Uterus (tissue), 4 donors: ENCODE data around the gene PAPSS1. TPM values are rescaled to one million over a fixed set of nuclear protein-coding genes. Genes with fewer than 3 reads are reported as not detected.

Experiments
- DNase-seq, 2 donors: peaks; one replicate each; pipeline ENCODE4 v3.0.0-alpha.2; 2019 to 2020
- H3K27ac ChIP-seq, 2 donors: fragments of 200-600 bp; sonication (generic); 1 replicate in 1 of 2; 2 replicates in 1 of 2; pipeline ENCODE4 v1.5.1; 2016 to 2018
- H3K27me3 ChIP-seq, 2 donors: fragments of 200-600 bp; sonication (generic); one replicate each; pipeline ENCODE4 v1.5.1; 2018 to 2019; ENCODE audit warnings: control low read depth in 1 of 2
- H3K36me3 ChIP-seq, 2 donors: fragments of 200-600 bp; sonication (generic); one replicate each; pipeline ENCODE4 v1.5.1; 2019; ENCODE audit warnings: control low read depth in 1 of 2
- H3K4me1 ChIP-seq, 2 donors: fragments of 200-600 bp; sonication (generic); one replicate each; pipeline ENCODE4 v1.5.1; 2018 to 2019; ENCODE audit warnings: control low read depth in 1 of 2
- H3K4me3 ChIP-seq, 2 donors: fragments of 200-600 bp; sonication (generic); 1 replicate in 1 of 2; 2 replicates in 1 of 2; pipeline ENCODE4 v1.5.1; 2018 to 2019; ENCODE audit warnings: mild to moderate bottlenecking in 1 of 2
- H3K9me3 ChIP-seq, 2 donors: fragments of 200-600 bp; sonication (generic); one replicate each; pipeline ENCODE4 v1.5.1; 2019; ENCODE audit warnings: control low read depth in 1 of 2
- POLR2A ChIP-seq, 2 donors: fragments of 450-650 bp; IDR thresholded peaks; one replicate each; pipeline ENCODE4 v1.6.1; 2016; ENCODE audit warnings: antibody characterized with exemption in 2 of 2, mild to moderate bottlenecking in 1 of 2, moderate library complexity in 1 of 2
- intact Hi-C: fragments of 100-400 bp; cut with DNase I; formaldehyde crosslinking; loops from one replicate; pipeline ENCODE4 v1.15.1; 2023; ENCODE audit warnings: low total_unique reads
- total RNA-seq, 4 donors: library from RNA; depleted of rRNA in 3 of 4; stranded (reverse); fragments of >200 nt in 3 of 4; gene quantifications; one replicate each; pipeline versions ENCODE4 v1.1.0 to v1.2.4, GENCODE V29; 2014 to 2023
- TF ChIP-seq, protein P1 (sequence below), 4 experiments: fragments of 200-600 bp in 2 of 4; fragments of 450-650 bp in 2 of 4; sonication (generic) in 2 of 4; IDR thresholded peaks; one replicate each; pipeline ENCODE4 v1.5.1; 2016 to 2019; ENCODE audit warnings: antibody characterized with exemption in 4 of 4, mild to moderate bottlenecking in 2 of 4, moderate library complexity in 1 of 4
- donor health status: DM: yes; HTN: yes; CAD: no.

The PAPSS1 gene
- total RNA-seq, 4 donors from 2014 or later = 17.4 to 81.8 (median 25.9) TPM

DNA sequence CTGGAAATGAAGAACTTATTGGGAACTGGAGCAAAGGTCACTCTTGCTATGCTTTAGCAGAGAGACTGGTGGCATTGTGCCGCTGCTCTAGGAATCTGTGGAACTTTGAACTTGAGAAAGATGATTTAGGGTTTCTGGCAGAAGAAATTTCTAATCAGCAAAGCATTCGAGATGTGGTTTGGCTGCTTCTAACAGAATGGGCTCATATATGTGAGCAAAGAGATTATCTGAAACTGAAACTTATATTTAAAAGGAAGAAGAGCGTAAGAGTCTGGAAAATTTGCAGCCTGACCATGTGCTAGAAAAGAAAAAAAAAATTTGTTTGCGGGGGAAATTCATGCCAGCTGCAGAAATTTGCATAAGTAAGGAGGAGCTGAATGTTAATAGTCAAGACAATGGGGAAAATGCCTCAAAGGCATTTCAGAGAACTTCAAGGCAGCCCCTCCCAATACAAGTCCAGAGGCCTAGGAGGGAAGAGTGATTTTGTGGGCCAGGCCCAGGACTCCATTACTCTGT is 35.9 kb upstream of the PAPSS1 start:
- TF ChIP-seq, protein P1, sequence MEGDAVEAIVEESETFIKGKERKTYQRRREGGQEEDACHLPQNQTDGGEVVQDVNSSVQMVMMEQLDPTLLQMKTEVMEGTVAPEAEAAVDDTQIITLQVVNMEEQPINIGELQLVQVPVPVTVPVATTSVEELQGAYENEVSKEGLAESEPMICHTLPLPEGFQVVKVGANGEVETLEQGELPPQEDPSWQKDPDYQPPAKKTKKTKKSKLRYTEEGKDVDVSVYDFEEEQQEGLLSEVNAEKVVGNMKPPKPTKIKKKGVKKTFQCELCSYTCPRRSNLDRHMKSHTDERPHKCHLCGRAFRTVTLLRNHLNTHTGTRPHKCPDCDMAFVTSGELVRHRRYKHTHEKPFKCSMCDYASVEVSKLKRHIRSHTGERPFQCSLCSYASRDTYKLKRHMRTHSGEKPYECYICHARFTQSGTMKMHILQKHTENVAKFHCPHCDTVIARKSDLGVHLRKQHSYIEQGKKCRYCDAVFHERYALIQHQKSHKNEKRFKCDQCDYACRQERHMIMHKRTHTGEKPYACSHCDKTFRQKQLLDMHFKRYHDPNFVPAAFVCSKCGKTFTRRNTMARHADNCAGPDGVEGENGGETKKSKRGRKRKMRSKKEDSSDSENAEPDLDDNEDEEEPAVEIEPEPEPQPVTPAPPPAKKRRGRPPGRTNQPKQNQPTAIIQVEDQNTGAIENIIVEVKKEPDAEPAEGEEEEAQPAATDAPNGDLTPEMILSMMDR (IDR thresholded peaks at IDR 0.05) = no peak
- no peak for TF ChIP-seq POLR2A (IDR thresholded peaks at IDR 0.05)
- no peaks in the 10 kb centered on the region for H3K36me3 ChIP-seq
- H3K27ac ChIP-seq = no peak overlapping the region
- H3K4me3 ChIP-seq = no peak overlapping the region
- no peaks in the 10 kb centered on the region for H3K4me1 ChIP-seq
- H3K27me3 ChIP-seq = no peaks in the 10 kb centered on the region
- H3K9me3 ChIP-seq = no peaks in the 10 kb centered on the region
- DNase-seq = no peak
- intact Hi-C loops = loop anchor here (5.0 kb wide), 1 partner anchor 156 kb away; no protein-coding TSS in a partner anchor

DNA sequence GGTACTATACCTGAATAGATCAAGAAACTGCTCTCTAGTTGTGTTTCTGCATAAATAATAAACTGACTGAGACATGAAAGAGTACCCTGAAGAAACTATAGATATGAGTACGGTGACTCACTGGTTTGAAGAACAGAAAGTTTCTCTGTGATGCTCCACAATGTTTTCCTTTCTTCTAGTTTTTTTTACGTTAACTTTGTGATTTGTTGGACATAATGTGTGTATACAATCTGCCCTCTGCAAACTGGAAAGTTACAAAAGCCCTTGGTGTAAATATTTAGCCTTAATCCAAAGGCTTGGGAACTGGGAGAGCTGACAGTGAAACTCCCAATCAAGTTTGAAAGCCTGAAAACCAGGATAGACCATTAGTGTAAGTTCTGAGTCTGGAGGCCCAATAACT is 31.6 kb upstream of the PAPSS1 start:
- Histone ChIP-seq H3K4me1 (no peaks in the 10 kb centered on the region), H3K27me3 (no peaks in the 10 kb centered on the region), H3K9me3 (no peaks in the 10 kb centered on the region), H3K27ac (no peak overlapping the region), H3K36me3 (no peaks in the 10 kb centered on the region), H3K4me3 (no peak overlapping the region)
- TF ChIP-seq POLR2A (IDR thresholded peaks at IDR 0.05) = no peak
- intact Hi-C loops = no loop called here
- no peak for DNase-seq

DNA sequence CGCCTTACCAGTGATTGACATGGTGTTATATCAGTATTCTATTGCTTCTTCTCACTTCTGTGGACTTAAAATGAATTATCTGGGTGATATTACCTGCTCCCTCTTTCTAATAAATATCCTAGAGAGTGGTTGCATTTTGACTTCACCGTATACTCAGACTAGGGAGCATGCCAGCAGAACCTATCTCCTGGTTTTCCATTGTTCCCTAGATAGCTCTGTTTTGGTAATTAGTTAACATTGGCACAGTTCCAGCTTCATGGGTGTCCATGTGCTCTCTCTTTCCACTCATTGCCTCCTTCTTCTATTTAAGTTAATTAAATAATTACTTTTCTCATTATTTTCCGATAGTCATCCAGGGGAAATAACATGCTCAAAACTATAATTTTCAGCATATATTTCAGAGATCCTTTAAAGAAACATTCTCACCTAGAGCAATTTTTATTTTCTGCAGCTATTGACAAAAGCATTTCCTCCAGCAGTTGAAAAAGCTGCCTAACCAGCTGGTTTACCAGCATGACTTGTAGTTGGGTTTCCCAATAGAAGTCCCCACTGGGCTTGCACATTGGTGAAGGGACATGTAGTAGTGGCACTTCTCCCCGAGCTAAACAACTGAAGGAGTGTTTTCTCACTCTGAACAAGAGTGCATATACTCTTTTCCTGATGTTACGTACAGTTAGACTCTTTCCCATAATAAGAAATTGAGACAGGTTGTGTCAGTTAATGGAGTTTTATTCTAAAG is 27.9 kb upstream of the PAPSS1 start:
- Histone ChIP-seq H3K27me3 (no peaks in the 10 kb centered on the region), H3K9me3 (no peaks in the 10 kb centered on the region), H3K4me3 (no peak overlapping the region), H3K4me1 (no peaks in the 10 kb centered on the region), H3K36me3 (no peaks in the 10 kb centered on the region), H3K27ac (no peak overlapping the region)
- TF ChIP-seq POLR2A (IDR thresholded peaks at IDR 0.05) = no peak
- TF ChIP-seq, protein P1 (IDR thresholded peaks at IDR 0.05) = no peak
- intact Hi-C loops = no loop called here
- no peak for DNase-seq

DNA sequence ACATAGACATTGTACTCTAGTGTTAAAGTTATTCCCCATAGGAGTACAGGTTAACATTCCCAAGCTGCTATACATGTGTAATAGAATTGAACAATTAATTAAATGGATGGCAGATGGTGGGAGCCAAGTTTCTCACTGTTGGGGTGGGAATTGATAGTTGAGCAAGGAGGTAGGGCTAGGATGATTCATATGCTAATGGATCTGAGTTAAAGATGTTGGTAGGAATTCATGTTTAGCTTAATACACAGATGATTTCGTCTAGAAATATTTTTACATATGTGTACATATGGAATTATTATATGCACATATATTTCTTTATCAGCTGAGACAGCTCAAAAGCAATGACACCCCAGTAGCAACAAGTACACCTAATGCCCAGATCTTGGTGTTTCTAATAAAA is 26.1 kb upstream of the PAPSS1 start:
- Histone ChIP-seq H3K27me3 (no peaks in the 10 kb centered on the region), H3K9me3 (no peaks in the 10 kb centered on the region), H3K4me3 (no peak overlapping the region), H3K4me1 (no peaks in the 10 kb centered on the region), H3K27ac (no peak overlapping the region), H3K36me3 (no peaks in the 10 kb centered on the region)
- TF ChIP-seq POLR2A (IDR thresholded peaks at IDR 0.05) = no peak
- TF ChIP-seq, protein P1 (IDR thresholded peaks at IDR 0.05) = no peak
- DNase-seq = no peak
- intact Hi-C loops = no loop called here

DNA sequence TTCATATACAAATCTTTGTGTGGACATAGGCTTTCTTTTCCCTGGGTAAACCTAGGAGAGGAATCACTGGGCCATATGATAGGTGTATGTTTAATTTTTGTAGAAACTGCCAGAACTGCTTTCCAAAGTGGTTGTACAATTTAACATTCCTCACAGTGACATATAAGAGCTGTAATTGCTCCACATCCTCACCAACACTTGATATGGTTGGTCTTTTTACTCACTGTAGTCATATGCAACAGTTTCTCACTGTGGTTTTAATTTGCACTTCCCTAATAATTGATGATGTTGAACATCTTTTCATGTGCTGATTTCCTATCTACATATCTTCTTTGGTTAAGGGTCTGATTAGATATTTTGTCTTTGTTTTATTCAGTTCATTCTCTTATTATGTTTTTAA is 24.5 kb upstream of the PAPSS1 start:
- Histone ChIP-seq H3K4me1 (no peaks in the 10 kb centered on the region), H3K27ac (no peak overlapping the region), H3K9me3 (no peaks in the 10 kb centered on the region), H3K27me3 (no peaks in the 10 kb centered on the region), H3K36me3 (no peaks in the 10 kb centered on the region), H3K4me3 (no peak overlapping the region)
- TF ChIP-seq POLR2A (IDR thresholded peaks at IDR 0.05) = no peak
- TF ChIP-seq, protein P1 (IDR thresholded peaks at IDR 0.05) = no peak
- intact Hi-C loops = no loop called here
- no peak for DNase-seq
